SK-N-SH (cell line): ENCODE results near the gene GYS1.

ENCODE experiments used
- CTCF ChIP-seq: fragments of 200-600 bp; sonication (generic); IDR thresholded peaks from 2 replicates; pipeline ENCODE4 v1.6.1; 2017; ENCODE audit warnings: antibody characterized with exemption, mild to moderate bottlenecking, moderate library complexity
- EZH2phosphoT487 ChIP-seq: fragments of 200-600 bp; sonication (generic); IDR thresholded peaks from 2 replicates; pipeline ENCODE4 v1.6.1; 2017; ENCODE audit warnings: low read depth, mixed run types, mild to moderate bottlenecking, antibody characterized with exemption, moderate library complexity, borderline replicate concordance
- MAX ChIP-seq: IDR thresholded peaks from 2 replicates; pipeline ENCODE4 v1.4.0; 2012; ENCODE audit warnings: low read depth
- MXI1 ChIP-seq: IDR thresholded peaks from 2 replicates; pipeline ENCODE4 v1.6.1; 2012; ENCODE audit warnings: mild to moderate bottlenecking, low read depth, low read length, improper control_type of control experiment
- POLR2AphosphoS5 ChIP-seq: IDR thresholded peaks from 2 replicates; pipeline ENCODE4 v1.6.1; 2012; ENCODE audit warnings: low read depth, low read length
- REST ChIP-seq: IDR thresholded peaks from 2 replicates; pipeline ENCODE4 v1.6.1; 2012; ENCODE audit warnings: mild to moderate bottlenecking, low read depth, low read length, moderate library complexity
- SIN3A ChIP-seq: IDR thresholded peaks from 2 replicates; pipeline ENCODE4 v1.6.1; 2012; ENCODE audit warnings: low read depth, mild to moderate bottlenecking, low read length, moderate library complexity, borderline replicate concordance
- TAF1 ChIP-seq: IDR thresholded peaks from 2 replicates; pipeline ENCODE4 v1.6.1; 2012; ENCODE audit warnings: low read depth, mild to moderate bottlenecking, low read length, moderate library complexity, borderline replicate concordance
- USF1 ChIP-seq: IDR thresholded peaks from 2 replicates; pipeline ENCODE4 v1.4.0; 2012; ENCODE audit warnings: low read depth, borderline replicate concordance

GRCh38 chr19:48982280-48982679 is 10.8 kb downstream of the GYS1 start:
- TF ChIP-seq REST: no peak
- TF ChIP-seq POLR2AphosphoS5: no peak
- TF ChIP-seq MXI1: no peak
- no peak for TF ChIP-seq CTCF
- no peak for TF ChIP-seq EZH2phosphoT487
- no peak for TF ChIP-seq USF1
- no peak for TF ChIP-seq TAF1
- no peak for TF ChIP-seq SIN3A
- no peak for TF ChIP-seq MAX
